CD4-positive, alpha-beta T cell treated with Interferon gamma for 1 hour (primary cell): ENCODE results near the gene ARHGAP15.

ENCODE experiments used
- DNase-seq: peaks from one replicate; pipeline ENCODE4 v3.0.0-alpha.2; 2020

The ARHGAP15 gene

GRCh38 chr2:143603846-143604565 is 474.8 kb downstream of the ARHGAP15 start:
- DNase-seq: no peak

- no peak for DNase-seq
Measured at GRCh38 chr2:143604566-143604959, 475.3 kb downstream of the ARHGAP15 start.

GRCh38 chr2:143607231-143608062 is 478.2 kb downstream of the ARHGAP15 start:
- DNase-seq: no peak

GRCh38 chr2:143608063-143608423 is 478.8 kb downstream of the ARHGAP15 start:
- no peak for DNase-seq

GRCh38 chr2:143608758-143609157 is 479.5 kb downstream of the ARHGAP15 start:
- no peak for DNase-seq

GRCh38 chr2:143611336-143611735 is 482.1 kb downstream of the ARHGAP15 start:
- no peak for DNase-seq

- DNase-seq: no peak
Measured at GRCh38 chr2:143615562-143615961, 486.3 kb downstream of the ARHGAP15 start.

- no peak for DNase-seq
Measured at GRCh38 chr2:143616452-143616851, 487.2 kb downstream of the ARHGAP15 start.

- DNase-seq: no peak
Measured at GRCh38 chr2:143617803-143618415, 488.7 kb downstream of the ARHGAP15 start.

- DNase-seq: no peak
Measured at GRCh38 chr2:143622106-143622505, 492.9 kb downstream of the ARHGAP15 start.

- no peak for DNase-seq
Measured at GRCh38 chr2:143623231-143623908, 494.2 kb downstream of the ARHGAP15 start.

GRCh38 chr2:143623909-143624260 is 494.7 kb downstream of the ARHGAP15 start:
- DNase-seq: no peak

- no peak for DNase-seq
Measured at GRCh38 chr2:143629340-143629739, 500.1 kb downstream of the ARHGAP15 start.

GRCh38 chr2:143632751-143633374 is 503.6 kb downstream of the ARHGAP15 start:
- no peak for DNase-seq

GRCh38 chr2:143633419-143633818 is 504.2 kb downstream of the ARHGAP15 start:
- no peak for DNase-seq

- no peak for DNase-seq
Measured at GRCh38 chr2:143635302-143635701, 506.1 kb downstream of the ARHGAP15 start.

- no peak for DNase-seq
Measured at GRCh38 chr2:143635936-143636335, 506.7 kb downstream of the ARHGAP15 start.

GRCh38 chr2:143640826-143641225 is 511.6 kb downstream of the ARHGAP15 start:
- no peak for DNase-seq

- DNase-seq: no peak
Measured at GRCh38 chr2:143645921-143646645, 516.9 kb downstream of the ARHGAP15 start.

- DNase-seq: no peak
Measured at GRCh38 chr2:143649226-143649740, 520.1 kb downstream of the ARHGAP15 start.

- DNase-seq: no peak
Measured at GRCh38 chr2:143652692-143653091, 523.5 kb downstream of the ARHGAP15 start.

- no peak for DNase-seq
Measured at GRCh38 chr2:143668234-143668633, 539.0 kb downstream of the ARHGAP15 start.
